ENCODE measurements around the gene RP2. TPM values are rescaled to one million over a fixed set of nuclear protein-coding genes. Genes with fewer than 3 reads are reported as not detected.

RP2 gene
- polyA plus RNA-seq, 1 donor (not counting 4 experiments of a cell fraction or from before 2014, with no cell fraction given) = 20.9 TPM

DNA sequence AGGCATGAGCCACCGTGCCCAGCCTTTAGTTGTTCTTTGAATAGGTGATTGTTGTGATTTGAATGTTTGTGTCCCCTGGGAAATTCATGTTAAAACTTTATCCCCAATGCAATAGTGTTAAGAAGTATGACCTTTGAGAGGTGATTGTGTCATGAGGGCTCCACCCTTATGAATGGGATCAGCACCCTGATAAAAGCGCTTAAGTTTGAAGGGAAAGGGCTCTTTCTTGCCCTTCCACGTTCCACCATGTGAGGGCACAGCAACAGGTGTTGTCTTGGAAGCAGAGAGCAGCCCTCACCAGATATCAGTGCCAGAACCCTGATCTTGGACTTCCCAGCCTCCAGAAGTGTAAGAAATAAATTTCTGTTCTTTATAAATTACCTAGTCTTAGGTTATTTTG lies 33.7 kb upstream of the RP2 start:
- H3K4me3 ChIP-seq (ENCODE audit: control insufficient read depth in 2 of 3, extremely low read depth in 1 of 3, insufficient read depth in 2 of 3, low read depth in 1 of 3, low read length in 3 of 3) = no peak overlapping the region
- H3K9me1 ChIP-seq (ENCODE audit: control insufficient read depth, extremely low read depth, insufficient read depth, low read length) = no peaks in the 10 kb centered on the region
- DNase-seq (ENCODE audit: low read depth, low spot score) = no peak
- no peak overlapping the region for H3K27ac ChIP-seq (ENCODE audit: control insufficient read depth, insufficient read depth, low read length)
- H3K4me1 ChIP-seq (ENCODE audit: control insufficient read depth, extremely low read depth, insufficient read depth, low read length) = no peaks in the 10 kb centered on the region
- no peaks in the 10 kb centered on the region for H3K79me2 ChIP-seq (ENCODE audit: control insufficient read depth, insufficient read depth, low read length)
- no peaks in the 10 kb centered on the region for H4K20me1 ChIP-seq (ENCODE audit: control insufficient read depth, extremely low read depth, insufficient read depth, low read length)
- H3K9ac ChIP-seq (ENCODE audit: control insufficient read depth, extremely low read depth, insufficient read depth, low read length) = no peak overlapping the region
- dilution Hi-C loops (cut with MboI; ENCODE audit: extremely low pct_ligation_motif_present, low sequenced_read_pairs) = no loop called here
- no peak overlapping the region for H2AFZ ChIP-seq (ENCODE audit: control insufficient read depth, low read length)
- H3K9me3 ChIP-seq (ENCODE audit: control insufficient read depth, low read depth, low read length) = no peaks in the 10 kb centered on the region
- TF ChIP-seq, protein P1, sequence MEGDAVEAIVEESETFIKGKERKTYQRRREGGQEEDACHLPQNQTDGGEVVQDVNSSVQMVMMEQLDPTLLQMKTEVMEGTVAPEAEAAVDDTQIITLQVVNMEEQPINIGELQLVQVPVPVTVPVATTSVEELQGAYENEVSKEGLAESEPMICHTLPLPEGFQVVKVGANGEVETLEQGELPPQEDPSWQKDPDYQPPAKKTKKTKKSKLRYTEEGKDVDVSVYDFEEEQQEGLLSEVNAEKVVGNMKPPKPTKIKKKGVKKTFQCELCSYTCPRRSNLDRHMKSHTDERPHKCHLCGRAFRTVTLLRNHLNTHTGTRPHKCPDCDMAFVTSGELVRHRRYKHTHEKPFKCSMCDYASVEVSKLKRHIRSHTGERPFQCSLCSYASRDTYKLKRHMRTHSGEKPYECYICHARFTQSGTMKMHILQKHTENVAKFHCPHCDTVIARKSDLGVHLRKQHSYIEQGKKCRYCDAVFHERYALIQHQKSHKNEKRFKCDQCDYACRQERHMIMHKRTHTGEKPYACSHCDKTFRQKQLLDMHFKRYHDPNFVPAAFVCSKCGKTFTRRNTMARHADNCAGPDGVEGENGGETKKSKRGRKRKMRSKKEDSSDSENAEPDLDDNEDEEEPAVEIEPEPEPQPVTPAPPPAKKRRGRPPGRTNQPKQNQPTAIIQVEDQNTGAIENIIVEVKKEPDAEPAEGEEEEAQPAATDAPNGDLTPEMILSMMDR (optimal IDR thresholded peaks at IDR 0.05 in 1 of 3, IDR thresholded peaks at IDR 0.05 in 1 of 3, conservative IDR thresholded peaks at IDR 0.05 in 1 of 3; ENCODE audit: extremely low read depth in 1 of 3, insufficient read depth in 2 of 3, low read length in 3 of 3) = peak; percentile 28 to 47 (median 40)
- no peak for TF ChIP-seq EZH2 (IDR thresholded peaks at IDR 0.05; ENCODE audit: low read length)
- H3K27me3 ChIP-seq (ENCODE audit: control insufficient read depth, extremely low read depth, insufficient read depth, low read length) = no peaks in the 10 kb centered on the region
- no peak for FAIRE-seq
- no peaks in the 10 kb centered on the region for H3K36me3 ChIP-seq (ENCODE audit: control insufficient read depth in 2 of 2, extremely low read depth in 1 of 2, insufficient read depth in 2 of 2, low read length in 2 of 2)
- H3K4me2 ChIP-seq (ENCODE audit: control insufficient read depth, extremely low read depth, insufficient read depth, low read depth, low read length) = no peak overlapping the region

DNA sequence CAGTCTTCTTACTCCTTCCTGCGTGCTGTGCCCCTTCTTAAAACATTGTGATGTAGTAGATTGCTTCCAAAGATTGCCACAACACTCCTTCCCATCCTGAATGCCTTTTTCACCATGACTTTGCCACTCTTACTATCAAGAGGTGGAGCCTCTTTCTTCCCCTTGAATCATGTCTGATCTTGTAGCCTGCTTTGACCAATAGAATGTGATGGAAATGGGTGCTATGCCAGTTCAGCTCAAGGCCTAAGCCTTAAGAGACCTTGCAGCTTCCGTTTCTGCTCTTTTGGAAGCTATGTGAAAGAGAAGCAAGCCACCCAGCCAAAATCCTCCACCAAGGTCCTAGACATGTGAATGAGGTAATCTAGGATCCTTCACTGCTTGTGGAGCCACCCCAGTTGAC lies 31.6 kb upstream of the RP2 start:
- FAIRE-seq (no peak), DNase-seq (ENCODE audit: low read depth, low spot score) (no peak)
- Histone ChIP-seq H3K9me1 (ENCODE audit: control insufficient read depth, extremely low read depth, insufficient read depth, low read length) (no peaks in the 10 kb centered on the region), H3K4me2 (ENCODE audit: control insufficient read depth, extremely low read depth, insufficient read depth, low read depth, low read length) (no peak overlapping the region), H3K9me3 (ENCODE audit: control insufficient read depth, low read depth, low read length) (no peaks in the 10 kb centered on the region), H3K4me3 (ENCODE audit: control insufficient read depth in 2 of 3, extremely low read depth in 1 of 3, insufficient read depth in 2 of 3, low read depth in 1 of 3, low read length in 3 of 3) (no peak overlapping the region), H3K27me3 (ENCODE audit: control insufficient read depth, extremely low read depth, insufficient read depth, low read length) (no peaks in the 10 kb centered on the region), H3K27ac (ENCODE audit: control insufficient read depth, insufficient read depth, low read length) (no peak overlapping the region), H3K79me2 (ENCODE audit: control insufficient read depth, insufficient read depth, low read length) (no peaks in the 10 kb centered on the region), H4K20me1 (ENCODE audit: control insufficient read depth, extremely low read depth, insufficient read depth, low read length) (no peaks in the 10 kb centered on the region), H2AFZ (ENCODE audit: control insufficient read depth, low read length) (peak overlapping the region; percentile 50), H3K4me1 (ENCODE audit: control insufficient read depth, extremely low read depth, insufficient read depth, low read length) (no peaks in the 10 kb centered on the region), H3K9ac (ENCODE audit: control insufficient read depth, extremely low read depth, insufficient read depth, low read length) (no peak overlapping the region), H3K36me3 (ENCODE audit: control insufficient read depth in 2 of 2, extremely low read depth in 1 of 2, insufficient read depth in 2 of 2, low read length in 2 of 2) (no peaks in the 10 kb centered on the region)
- dilution Hi-C loops (cut with MboI; ENCODE audit: extremely low pct_ligation_motif_present, low sequenced_read_pairs) = no loop called here
- TF ChIP-seq, protein P1 (optimal IDR thresholded peaks at IDR 0.05 in 1 of 3, IDR thresholded peaks at IDR 0.05 in 1 of 3, conservative IDR thresholded peaks at IDR 0.05 in 1 of 3; ENCODE audit: extremely low read depth in 1 of 3, insufficient read depth in 2 of 3, low read length in 3 of 3) = no peak
- no peak for TF ChIP-seq EZH2 (IDR thresholded peaks at IDR 0.05; ENCODE audit: low read length)

Measured in keratinocyte (primary cell).